Natural killer cell (primary cell): ENCODE measurements around the gene NRXN3. TPM values are rescaled to one million over a fixed set of nuclear protein-coding genes. Genes with fewer than 3 reads are reported as not detected.

Source experiments
- ATAC-seq, 3 donors: fragments of 150-1000 bp in 2 of 3; fragments of 200-7000 bp in 1 of 3; cut with Tn5 transposase; 1 replicate in 1 of 3; 2 replicates in 2 of 3; pipeline ENCODE4 v1.10.0; 2021; ENCODE audit warnings: mild to moderate bottlenecking in 2 of 3, moderate library complexity in 2 of 3
- DNase-seq, 2 donors: peaks; one replicate each; pipeline versions ENCODE4 v3.0.0 to v3.0.0-alpha.2; 2013 to 2021; ENCODE audit warnings: mixed read lengths in 1 of 2
- H3K27ac ChIP-seq: one replicate; pipeline ENCODE4 v1.5.1; 2013; ENCODE audit warnings: mild to moderate bottlenecking, low read length
- H3K27me3 ChIP-seq: one replicate; pipeline ENCODE4 v1.6.1; 2013; ENCODE audit warnings: low read length; ENCODE audit not compliant: control insufficient read depth, insufficient read depth
- H3K36me3 ChIP-seq: one replicate; pipeline ENCODE4 v1.6.1; 2013; ENCODE audit warnings: low read length; ENCODE audit not compliant: control insufficient read depth, insufficient read depth
- H3K4me1 ChIP-seq: one replicate; pipeline ENCODE4 v1.6.1; 2013; ENCODE audit warnings: low read length; ENCODE audit not compliant: control insufficient read depth, insufficient read depth
- H3K4me3 ChIP-seq: one replicate; pipeline ENCODE4 v1.5.1; 2013; ENCODE audit warnings: low read length
- H3K9me3 ChIP-seq: one replicate; pipeline ENCODE4 v1.6.1; 2013; ENCODE audit warnings: low read length; ENCODE audit not compliant: control insufficient read depth, insufficient read depth
- H3K27ac Mint-ChIP-seq, 2 donors: one replicate each; pipeline ENCODE4 v1.8.0; 2022; ENCODE audit warnings: mild to moderate bottlenecking in 2 of 2, mixed read lengths in 2 of 2, moderate library complexity in 1 of 2
- H3K27me3 Mint-ChIP-seq, 2 donors: one replicate each; pipeline ENCODE4 v1.8.0; 2022; ENCODE audit warnings: low read depth in 2 of 2, mixed read lengths in 2 of 2
- H3K36me3 Mint-ChIP-seq: one replicate; pipeline ENCODE4 v1.8.0; 2022; ENCODE audit warnings: mixed read lengths
- H3K4me1 Mint-ChIP-seq, 2 donors: one replicate each; pipeline ENCODE4 v1.8.0; 2022; ENCODE audit warnings: mixed read lengths in 2 of 2
- H3K4me3 Mint-ChIP-seq: one replicate; pipeline ENCODE4 v1.8.0; 2022; ENCODE audit warnings: mild to moderate bottlenecking, moderate library complexity, mixed read lengths
- H3K9me3 Mint-ChIP-seq, 2 donors: one replicate each; pipeline ENCODE4 v1.8.0; 2022; ENCODE audit warnings: mixed read lengths in 2 of 2
- CTCF ChIP-seq: fragments of 200-600 bp; IDR thresholded peaks from one replicate; pipeline ENCODE4 v1.8.0; 2022; ENCODE audit warnings: antibody characterized with exemption
- WGBS: methylation state at CpG from one replicate; pipeline ENCODE4 v1.1.7; 2013; ENCODE audit warnings: missing lambda C conversion rate; ENCODE audit not compliant: insufficient coverage; 5-methylcytosine and 5-hydroxymethylcytosine counted together
- intact Hi-C: fragments of 100-400 bp; cut with micrococcal nuclease; formaldehyde crosslinking; loops from one replicate; pipeline ENCODE4 v1.14.2; 2022
- total RNA-seq, 4 donors: library from RNA; stranded (reverse); fragments of 120-200 nt in 1 of 4; gene quantifications; one replicate each; pipeline versions ENCODE4 v1.2.3 to v1.2.4, GENCODE V29; 2013 to 2022

Gene NRXN3
- total RNA-seq, 3 donors from 2014 or later (not counting 1 experiment from before 2014, with no cell fraction given) = not detected

GRCh38 chr14:79829405-79830166 is 1659.4 kb downstream of the NRXN3 start:
- no peak for ATAC-seq
- H3K36me3 Mint-ChIP-seq = no peaks in the 10 kb centered on the region
- H3K9me3 Mint-ChIP-seq = peaks cover 7 to 10% of the 10 kb centered on the region in 2 donors
- no peak overlapping the region for H3K27ac Mint-ChIP-seq
- no peak overlapping the region for H3K4me3 Mint-ChIP-seq
- 82% methylated on average over 3 of the region's 3 CpGs for WGBS
- no peak for TF ChIP-seq CTCF
- no peaks in the 10 kb centered on the region for H3K27me3 Mint-ChIP-seq
- Histone ChIP-seq H3K9me3 (no peaks in the 10 kb centered on the region), H3K4me1 (no peaks in the 10 kb centered on the region), H3K27ac (no peak overlapping the region), H3K27me3 (no peaks in the 10 kb centered on the region), H3K36me3 (no peaks in the 10 kb centered on the region), H3K4me3 (no peak overlapping the region)
- DNase-seq = no peak
- no peaks in the 10 kb centered on the region for H3K4me1 Mint-ChIP-seq
- intact Hi-C loops = no loop called here

- Histone ChIP-seq H3K27me3 (no peaks in the 10 kb centered on the region), H3K9me3 (no peaks in the 10 kb centered on the region), H3K4me3 (no peak overlapping the region), H3K36me3 (no peaks in the 10 kb centered on the region), H3K27ac (no peak overlapping the region), H3K4me1 (no peaks in the 10 kb centered on the region)
- WGBS = 88% methylated on average over 10 of the region's 10 CpGs
- DNase-seq (no peak), ATAC-seq (no peak)
- no peak for TF ChIP-seq CTCF
- peaks cover 7 to 10% of the 10 kb centered on the region in 2 donors for H3K9me3 Mint-ChIP-seq
- intact Hi-C loops = no loop called here
- no peak overlapping the region for H3K4me3 Mint-ChIP-seq
- no peaks in the 10 kb centered on the region for H3K36me3 Mint-ChIP-seq
- H3K4me1 Mint-ChIP-seq = no peaks in the 10 kb centered on the region
- no peaks in the 10 kb centered on the region for H3K27me3 Mint-ChIP-seq
- no peak overlapping the region for H3K27ac Mint-ChIP-seq
Measured at GRCh38 chr14:79831195-79831892, 1661.2 kb downstream of the NRXN3 start.

GRCh38 chr14:79833781-79834180 is 1663.6 kb downstream of the NRXN3 start:
- intact Hi-C loops = no loop called here
- Mint-ChIP-seq H3K4me1 (no peaks in the 10 kb centered on the region), H3K9me3 (peaks cover 0 to 2% of the 10 kb centered on the region in 2 donors), H3K27me3 (no peaks in the 10 kb centered on the region), H3K27ac (no peak overlapping the region), H3K4me3 (no peak overlapping the region), H3K36me3 (no peaks in the 10 kb centered on the region)
- H3K27ac ChIP-seq = no peak overlapping the region
- H3K9me3 ChIP-seq = no peaks in the 10 kb centered on the region
- DNase-seq (no peak), ATAC-seq (no peak)
- H3K4me3 ChIP-seq = no peak overlapping the region
- H3K36me3 ChIP-seq = no peaks in the 10 kb centered on the region
- TF ChIP-seq CTCF = no peak
- 67% methylated on average over 1 of the region's 3 CpGs for WGBS
- no peaks in the 10 kb centered on the region for H3K4me1 ChIP-seq
- no peaks in the 10 kb centered on the region for H3K27me3 ChIP-seq
